ENCODE measurements around the gene MCM5. TPM values are rescaled to one million over a fixed set of nuclear protein-coding genes. Genes with fewer than 3 reads are reported as not detected.

Gene MCM5
- total and polyA plus RNA-seq, 2 of the 13 experiments (the other 11 are each of a cell fraction or from before 2014, with no cell fraction given), result 40.2 to 93.5 TPM

DNA sequence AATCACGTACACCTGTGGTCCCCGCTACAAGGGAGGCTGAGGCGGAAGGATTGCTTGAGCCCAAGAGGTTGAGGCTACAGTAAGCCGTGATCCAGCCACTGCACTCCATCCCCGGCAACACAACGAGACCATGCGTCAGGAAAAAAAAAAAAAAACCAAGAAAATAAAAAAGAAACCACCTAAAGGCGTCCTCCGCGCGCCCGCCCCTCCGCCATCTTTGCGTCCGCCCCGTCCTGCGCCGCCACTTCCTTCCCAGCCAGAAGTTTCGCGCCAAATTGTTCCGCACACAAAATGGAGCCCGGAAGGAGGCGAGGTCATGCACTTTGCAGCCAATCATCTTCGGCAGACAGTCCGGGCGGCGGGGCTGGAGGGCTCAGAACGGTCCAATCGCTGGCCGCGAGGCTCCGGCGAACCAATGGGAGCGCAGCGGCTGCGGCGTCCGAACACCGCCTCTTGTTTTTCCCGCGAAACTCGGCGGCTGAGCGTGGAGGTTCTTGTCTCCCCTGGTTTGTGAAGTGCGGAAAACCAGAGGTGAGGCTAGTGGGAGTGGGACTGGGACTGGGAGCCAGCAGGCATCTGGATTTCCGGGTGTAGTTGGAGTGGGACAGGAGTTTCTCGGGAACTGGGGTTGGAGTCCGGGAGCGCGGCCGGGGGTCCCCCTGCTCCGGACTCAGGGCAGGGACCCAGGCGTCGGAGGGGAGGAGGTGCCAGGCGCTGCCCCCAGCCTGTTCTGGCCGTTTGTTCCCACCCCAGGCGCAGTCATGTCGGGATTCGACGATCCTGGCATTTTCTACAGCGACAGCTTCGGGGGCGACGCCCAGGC lies at the start of gene MCM5 (continued):
- TF ChIP-seq KLF12 (CRISPR knock-in tag; IDR thresholded peaks at IDR 0.05; ENCODE audit: borderline replicate concordance), result peak; percentile 61; the same call in 1 of the 2 replicates
- TF ChIP-seq, protein P1, sequence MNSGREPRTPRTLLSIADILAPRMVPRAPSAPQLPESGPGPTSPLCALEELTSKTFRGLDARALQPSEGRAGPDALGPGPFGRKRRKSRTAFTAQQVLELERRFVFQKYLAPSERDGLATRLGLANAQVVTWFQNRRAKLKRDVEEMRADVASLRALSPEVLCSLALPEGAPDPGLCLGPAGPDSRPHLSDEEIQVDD (CRISPR knock-in tag; IDR thresholded peaks at IDR 0.05; ENCODE audit: borderline replicate concordance), result no peak
- TF ChIP-seq, protein P2, sequence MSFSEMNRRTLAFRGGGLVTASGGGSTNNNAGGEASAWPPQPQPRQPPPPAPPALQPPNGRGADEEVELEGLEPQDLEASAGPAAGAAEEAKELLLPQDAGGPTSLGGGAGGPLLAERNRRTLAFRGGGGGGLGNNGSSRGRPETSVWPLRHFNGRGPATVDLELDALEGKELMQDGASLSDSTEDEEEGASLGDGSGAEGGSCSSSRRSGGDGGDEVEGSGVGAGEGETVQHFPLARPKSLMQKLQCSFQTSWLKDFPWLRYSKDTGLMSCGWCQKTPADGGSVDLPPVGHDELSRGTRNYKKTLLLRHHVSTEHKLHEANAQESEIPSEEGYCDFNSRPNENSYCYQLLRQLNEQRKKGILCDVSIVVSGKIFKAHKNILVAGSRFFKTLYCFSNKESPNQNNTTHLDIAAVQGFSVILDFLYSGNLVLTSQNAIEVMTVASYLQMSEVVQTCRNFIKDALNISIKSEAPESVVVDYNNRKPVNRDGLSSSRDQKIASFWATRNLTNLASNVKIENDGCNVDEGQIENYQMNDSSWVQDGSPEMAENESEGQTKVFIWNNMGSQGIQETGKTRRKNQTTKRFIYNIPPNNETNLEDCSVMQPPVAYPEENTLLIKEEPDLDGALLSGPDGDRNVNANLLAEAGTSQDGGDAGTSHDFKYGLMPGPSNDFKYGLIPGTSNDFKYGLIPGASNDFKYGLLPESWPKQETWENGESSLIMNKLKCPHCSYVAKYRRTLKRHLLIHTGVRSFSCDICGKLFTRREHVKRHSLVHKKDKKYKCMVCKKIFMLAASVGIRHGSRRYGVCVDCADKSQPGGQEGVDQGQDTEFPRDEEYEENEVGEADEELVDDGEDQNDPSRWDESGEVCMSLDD (CRISPR knock-in tag; IDR thresholded peaks at IDR 0.05; ENCODE audit: borderline replicate concordance), result no peak
- TF ChIP-seq POGZ (CRISPR knock-in tag; IDR thresholded peaks at IDR 0.05), result peak; percentile 79
- no peak for TF ChIP-seq MYNN (CRISPR knock-in tag; IDR thresholded peaks at IDR 0.05; ENCODE audit: low read depth)
- TF ChIP-seq TAF15 (IDR thresholded peaks at IDR 0.05; ENCODE audit: low read depth, low read length, poor library complexity, severe bottlenecking), result no peak
- TF ChIP-seq, protein P3, sequence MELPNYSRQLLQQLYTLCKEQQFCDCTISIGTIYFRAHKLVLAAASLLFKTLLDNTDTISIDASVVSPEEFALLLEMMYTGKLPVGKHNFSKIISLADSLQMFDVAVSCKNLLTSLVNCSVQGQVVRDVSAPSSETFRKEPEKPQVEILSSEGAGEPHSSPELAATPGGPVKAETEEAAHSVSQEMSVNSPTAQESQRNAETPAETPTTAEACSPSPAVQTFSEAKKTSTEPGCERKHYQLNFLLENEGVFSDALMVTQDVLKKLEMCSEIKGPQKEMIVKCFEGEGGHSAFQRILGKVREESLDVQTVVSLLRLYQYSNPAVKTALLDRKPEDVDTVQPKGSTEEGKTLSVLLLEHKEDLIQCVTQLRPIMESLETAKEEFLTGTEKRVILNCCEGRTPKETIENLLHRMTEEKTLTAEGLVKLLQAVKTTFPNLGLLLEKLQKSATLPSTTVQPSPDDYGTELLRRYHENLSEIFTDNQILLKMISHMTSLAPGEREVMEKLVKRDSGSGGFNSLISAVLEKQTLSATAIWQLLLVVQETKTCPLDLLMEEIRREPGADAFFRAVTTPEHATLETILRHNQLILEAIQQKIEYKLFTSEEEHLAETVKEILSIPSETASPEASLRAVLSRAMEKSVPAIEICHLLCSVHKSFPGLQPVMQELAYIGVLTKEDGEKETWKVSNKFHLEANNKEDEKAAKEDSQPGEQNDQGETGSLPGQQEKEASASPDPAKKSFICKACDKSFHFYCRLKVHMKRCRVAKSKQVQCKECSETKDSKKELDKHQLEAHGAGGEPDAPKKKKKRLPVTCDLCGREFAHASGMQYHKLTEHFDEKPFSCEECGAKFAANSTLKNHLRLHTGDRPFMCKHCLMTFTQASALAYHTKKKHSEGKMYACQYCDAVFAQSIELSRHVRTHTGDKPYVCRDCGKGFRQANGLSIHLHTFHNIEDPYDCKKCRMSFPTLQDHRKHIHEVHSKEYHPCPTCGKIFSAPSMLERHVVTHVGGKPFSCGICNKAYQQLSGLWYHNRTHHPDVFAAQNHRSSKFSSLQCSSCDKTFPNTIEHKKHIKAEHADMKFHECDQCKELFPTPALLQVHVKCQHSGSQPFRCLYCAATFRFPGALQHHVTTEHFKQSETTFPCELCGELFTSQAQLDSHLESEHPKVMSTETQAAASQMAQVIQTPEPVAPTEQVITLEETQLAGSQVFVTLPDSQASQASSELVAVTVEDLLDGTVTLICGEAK (IDR thresholded peaks at IDR 0.05), result no peak
- TF ChIP-seq, protein P3 (CRISPR knock-in tag; IDR thresholded peaks at IDR 0.05), result no peak; the same call in 1 of the 2 replicates
- TF ChIP-seq, protein P4, sequence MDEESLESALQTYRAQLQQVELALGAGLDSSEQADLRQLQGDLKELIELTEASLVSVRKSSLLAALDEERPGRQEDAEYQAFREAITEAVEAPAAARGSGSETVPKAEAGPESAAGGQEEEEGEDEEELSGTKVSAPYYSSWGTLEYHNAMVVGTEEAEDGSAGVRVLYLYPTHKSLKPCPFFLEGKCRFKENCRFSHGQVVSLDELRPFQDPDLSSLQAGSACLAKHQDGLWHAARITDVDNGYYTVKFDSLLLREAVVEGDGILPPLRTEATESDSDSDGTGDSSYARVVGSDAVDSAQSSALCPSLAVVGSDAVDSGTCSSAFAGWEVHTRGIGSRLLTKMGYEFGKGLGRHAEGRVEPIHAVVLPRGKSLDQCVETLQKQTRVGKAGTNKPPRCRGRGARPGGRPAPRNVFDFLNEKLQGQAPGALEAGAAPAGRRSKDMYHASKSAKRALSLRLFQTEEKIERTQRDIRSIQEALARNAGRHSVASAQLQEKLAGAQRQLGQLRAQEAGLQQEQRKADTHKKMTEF (CRISPR knock-in tag; IDR thresholded peaks at IDR 0.05), result 0 out of 2 replicates have a peak, but pooled peaks have one; percentile 31
- TF ChIP-seq CENPT (CRISPR knock-in tag; IDR thresholded peaks at IDR 0.05; ENCODE audit: low read depth), result no peak

Measured in HepG2 (cell line).